Activated T-cell treated with anti-CD3 and anti-CD28 coated beads for 24 hours (primary cell): Measurements from ENCODE around the gene ULBP1.
"Not testable (repeated sequence)": the region's sequence is repeated elsewhere in the genome, so short reads cannot be mapped to it uniquely, and the experiment has no call there.

Source experiments
- DNase-seq: peaks from one replicate; pipeline ENCODE4 v3.0.0-alpha.2; 2020; ENCODE audit warnings: low read depth

The ULBP1 gene

GRCh38 chr6:149953390-149953789 is 10.4 kb upstream of the ULBP1 start:
- not testable (repeated sequence) for DNase-seq

GRCh38 chr6:149953934-149954327 is 9.8 kb upstream of the ULBP1 start:
- DNase-seq: not testable (repeated sequence)

GRCh38 chr6:149954328-149954983 is 9.3 kb upstream of the ULBP1 start:
- DNase-seq: not testable (repeated sequence)

GRCh38 chr6:149954984-149955653 is 8.6 kb upstream of the ULBP1 start:
- DNase-seq: not testable (repeated sequence)

- DNase-seq: not testable (repeated sequence)
These were observed 8.0 kb upstream of the ULBP1 start for GRCh38 chr6:149955654-149956317.

- DNase-seq: not testable (repeated sequence)
These were observed 5.6 kb upstream of the ULBP1 start for GRCh38 chr6:149958124-149958523.

GRCh38 chr6:149959806-149960205 is 3.9 kb upstream of the ULBP1 start:
- not testable (repeated sequence) for DNase-seq

- no peak for DNase-seq
These were observed 3.3 kb upstream of the ULBP1 start for GRCh38 chr6:149960488-149960887.

- DNase-seq: no peak
These were observed 1.9 kb upstream of the ULBP1 start for GRCh38 chr6:149961728-149962425.

GRCh38 chr6:149962461-149963211 is 1.1 kb upstream of the ULBP1 start:
- no peak for DNase-seq

GRCh38 chr6:149963212-149963461 is 606 bp upstream of the ULBP1 start:
- DNase-seq: no peak

GRCh38 chr6:149964308-149965193 is 808 bp downstream of the ULBP1 start:
- DNase-seq: no peak

- no peak for DNase-seq
These were observed 1.7 kb downstream of the ULBP1 start for GRCh38 chr6:149965194-149966020.

GRCh38 chr6:149966319-149966718 is 2.6 kb downstream of the ULBP1 start:
- not testable (repeated sequence) for DNase-seq

- no peak for DNase-seq
These were observed 3.8 kb downstream of the ULBP1 start for GRCh38 chr6:149967591-149967990.

GRCh38 chr6:149967999-149968398 is 4.3 kb downstream of the ULBP1 start:
- not testable (repeated sequence) for DNase-seq

- DNase-seq: not testable (repeated sequence)
These were observed 5.2 kb downstream of the ULBP1 start for GRCh38 chr6:149968909-149969308.

- no peak for DNase-seq
These were observed 5.9 kb downstream of the ULBP1 start for GRCh38 chr6:149969635-149970034.

GRCh38 chr6:149974394-149974793 is 10.7 kb downstream of the ULBP1 start:
- DNase-seq: not testable (repeated sequence)

GRCh38 chr6:149974825-149975224 is 11.1 kb downstream of the ULBP1 start:
- no peak for DNase-seq
